WERI-Rb-1 (cell line): ENCODE measurements around the gene LRSAM1.

Source experiments
- DNase-seq: peaks from one replicate; pipeline ENCODE4 v3.0.0-alpha.2; 2020
- H3K27ac ChIP-seq: fragments of 250-450 bp; sonication (Bioruptor Pico); 2 replicates; pipeline ENCODE4 v1.5.1; 2020; ENCODE audit warnings: mild to moderate bottlenecking, moderate library complexity
- H3K27me3 ChIP-seq: fragments of 250-450 bp; sonication (Bioruptor Pico); 2 replicates; pipeline ENCODE4 v1.5.1; 2021; ENCODE audit warnings: mild to moderate bottlenecking, low read depth, moderate library complexity; ENCODE audit not compliant: insufficient read depth, severe bottlenecking
- H3K36me3 ChIP-seq: fragments of 250-450 bp; sonication (Bioruptor Pico); 2 replicates; pipeline ENCODE4 v1.5.1; 2020; ENCODE audit warnings: mild to moderate bottlenecking, moderate library complexity
- H3K4me3 ChIP-seq: 2 replicates; pipeline ENCODE4 v1.5.1; 2011; ENCODE audit warnings: low read depth, mild to moderate bottlenecking, control low read depth, low read length
- H3K9me3 ChIP-seq: fragments of 250-450 bp; sonication (Bioruptor Pico); 2 replicates; pipeline ENCODE4 v1.5.1; 2021; ENCODE audit warnings: mild to moderate bottlenecking, moderate library complexity; ENCODE audit not compliant: severe bottlenecking
- CTCF ChIP-seq: IDR thresholded peaks from 2 replicates; pipeline ENCODE4 v1.5.1; 2011; ENCODE audit warnings: low read depth, mild to moderate bottlenecking, control low read depth, inconsistent platforms, low read length

LRSAM1 gene

GRCh38 chr9:127518091-127518856 lies 67.0 kb downstream of the LRSAM1 start:
- no peak for DNase-seq
- H3K4me3 ChIP-seq, result no peak overlapping the region
- H3K27me3 ChIP-seq, result no peaks in the 10 kb centered on the region
- H3K36me3 ChIP-seq, result peaks cover 83% of the 10 kb centered on the region
- peaks cover 5% of the 10 kb centered on the region for H3K9me3 ChIP-seq
- no peak overlapping the region for H3K27ac ChIP-seq
- no peak for TF ChIP-seq CTCF

- DNase-seq, result no peak
- H3K27me3 ChIP-seq, result no peaks in the 10 kb centered on the region
- TF ChIP-seq CTCF, result no peak
- peaks cover 14% of the 10 kb centered on the region for H3K9me3 ChIP-seq
- H3K4me3 ChIP-seq, result no peak overlapping the region
- peaks cover 83% of the 10 kb centered on the region for H3K36me3 ChIP-seq
- no peak overlapping the region for H3K27ac ChIP-seq
These were observed 68.2 kb downstream of the LRSAM1 start for GRCh38 chr9:127519301-127520166.

GRCh38 chr9:127520941-127521918 lies 69.9 kb downstream of the LRSAM1 start:
- no peaks in the 10 kb centered on the region for H3K27me3 ChIP-seq
- peaks cover 29% of the 10 kb centered on the region for H3K9me3 ChIP-seq
- no peak for TF ChIP-seq CTCF
- no peak overlapping the region for H3K27ac ChIP-seq
- DNase-seq, result no peak
- H3K36me3 ChIP-seq, result peaks cover 84% of the 10 kb centered on the region
- no peak overlapping the region for H3K4me3 ChIP-seq

- Histone ChIP-seq H3K9me3 (peaks cover 29% of the 10 kb centered on the region), H3K27me3 (no peaks in the 10 kb centered on the region), H3K27ac (no peak overlapping the region), H3K4me3 (no peak overlapping the region), H3K36me3 (peaks cover 77% of the 10 kb centered on the region)
- TF ChIP-seq CTCF, result no peak
- no peak for DNase-seq
These were observed 70.6 kb downstream of the LRSAM1 start for GRCh38 chr9:127521919-127522304.

GRCh38 chr9:127522727-127523126 lies 71.4 kb downstream of the LRSAM1 start:
- Histone ChIP-seq H3K36me3 (peaks cover 69% of the 10 kb centered on the region), H3K27me3 (no peaks in the 10 kb centered on the region), H3K27ac (no peak overlapping the region), H3K9me3 (peaks cover 29% of the 10 kb centered on the region), H3K4me3 (no peak overlapping the region)
- DNase-seq, result no peak
- no peak for TF ChIP-seq CTCF
